HCT116 (cell line): Measurements from ENCODE around the gene STK17A. TPM values are rescaled to one million over a fixed set of nuclear protein-coding genes. Genes with fewer than 3 reads are reported as not detected.

ENCODE experiments used
- ATAC-seq: fragments of 200-7000 bp; cut with Tn5 transposase; 2 replicates; pipeline ENCODE4 v1.9.1; 2020; ENCODE audit warnings: mild to moderate bottlenecking, moderate library complexity
- BruUV-seq: library from RNA; stranded (reverse); fragments of 400-500 nt; replicated peaks from 2 replicates; lab custom pipeline; 2021; lab: Mats Ljungman, UMichigan
- CTCF ChIA-PET: fragments of 300-600 bp; sonication (Branson Sonifier 250); formaldehyde crosslinking; loops from one replicate; lab custom pipeline; 2021; ENCODE audit warnings: antibody characterized with exemption; lab: Charles Lee
- POLR2A ChIA-PET: fragments of 300-600, 350-600 bp; sonication (Branson Sonifier 250); formaldehyde crosslinking; loops from one replicate; lab custom pipeline; 2021; ENCODE audit warnings: antibody characterized with exemption; lab: Charles Lee
- RAD21 ChIA-PET, 2 experiments: fragments of 300-600 bp; sonication (Branson Sonifier 250); formaldehyde crosslinking; loops; one replicate each; lab custom pipeline; 2023; ENCODE audit warnings: low total read pairs in 2 of 2; ENCODE audit not compliant: uncharacterized antibody in 2 of 2, unreplicated experiment in 2 of 2, low non-redundant PET in 1 of 2; lab: Charles Lee
- DNase-seq: peaks from one replicate; pipeline ENCODE4 v3.0.0-alpha.2; 2010; ENCODE audit warnings: low read depth, low spot score
- H2AFZ ChIP-seq: fragments of 200-600 bp; shearing (Covaris generic), sonication (generic); 2 replicates; pipeline ENCODE4 v1.6.1; 2017; ENCODE audit warnings: low read depth, mixed run types, mixed read lengths, antibody characterized with exemption, low read length; ENCODE audit not compliant: poor library complexity, severe bottlenecking
- H3K27ac ChIP-seq: 2 replicates; pipeline ENCODE4 v1.5.1; 2012; ENCODE audit warnings: low read depth, low read length
- H3K27me3 ChIP-seq: fragments of 200-600 bp; sonication (generic); 2 replicates; pipeline ENCODE4 v1.6.1; 2016; ENCODE audit warnings: mixed run types, low read length, mixed read lengths; ENCODE audit not compliant: insufficient read depth
- H3K36me3 ChIP-seq, 2 experiments: fragments of 200-500 bp in 1 of 2; fragments of 200-600 bp in 1 of 2; sonication (Bioruptor generic) in 1 of 2; sonication (generic) in 1 of 2; 2 replicates each; pipeline versions ENCODE4 v1.5.1 to v1.6.1; 2014 to 2016; ENCODE audit warnings: low read length in 2 of 2, inconsistent platforms in 1 of 2, mixed read lengths in 1 of 2, mixed run types in 1 of 2; ENCODE audit not compliant: insufficient read depth in 2 of 2, control insufficient read depth in 1 of 2
- H3K4me1 ChIP-seq, 2 experiments: fragments of 200-600 bp in 1 of 2; sonication (generic) in 1 of 2; 2 replicates each; pipeline versions ENCODE4 v1.5.1 to v1.6.1; 2012 to 2017; ENCODE audit warnings: low read length in 2 of 2, inconsistent platforms in 1 of 2, mild to moderate bottlenecking in 1 of 2, mixed read lengths in 1 of 2, mixed run types in 1 of 2, moderate library complexity in 1 of 2; ENCODE audit not compliant: insufficient read depth in 2 of 2, control insufficient read depth in 1 of 2
- H3K4me2 ChIP-seq: fragments of 200-600 bp; sonication (generic); 2 replicates; pipeline ENCODE4 v1.6.1; 2017; ENCODE audit warnings: mixed run types, low read length, mixed read lengths
- H3K4me3 ChIP-seq, 2 experiments: fragments of 200-600 bp in 1 of 2; sonication (generic) in 1 of 2; replicated peaks in 1 of 2; 2 replicates each; pipeline ENCODE4 v1.5.1; 2011 to 2016; ENCODE audit warnings: low read length in 2 of 2, control low read depth in 1 of 2, low read depth in 1 of 2, mild to moderate bottlenecking in 1 of 2, mixed read lengths in 1 of 2, mixed run types in 1 of 2
- H3K79me2 ChIP-seq: fragments of 200-600 bp; sonication (generic); 2 replicates; pipeline ENCODE4 v1.6.1; 2017; ENCODE audit warnings: mild to moderate bottlenecking, mixed run types, low read length, moderate library complexity, mixed read lengths; ENCODE audit not compliant: insufficient read depth
- H3K9ac ChIP-seq: fragments of 200-600 bp; sonication (generic); 2 replicates; pipeline ENCODE4 v1.6.1; 2016; ENCODE audit warnings: low read length, mixed read lengths
- H3K9me2 ChIP-seq: fragments of 200-600 bp; sonication (generic), shearing (Covaris generic); 2 replicates; pipeline ENCODE4 v1.6.1; 2017; ENCODE audit warnings: mixed run types, mild to moderate bottlenecking, moderate library complexity; ENCODE audit not compliant: insufficient read depth
- H3K9me3 ChIP-seq, 2 experiments: fragments of 200-500 bp in 1 of 2; fragments of 200-600 bp in 1 of 2; sonication (Bioruptor generic) in 1 of 2; sonication (generic) in 1 of 2; 2 replicates each; pipeline ENCODE4 v1.6.1; 2014 to 2017; ENCODE audit warnings: low read length in 2 of 2, mixed read lengths in 2 of 2, inconsistent platforms in 1 of 2, low read depth in 1 of 2, mild to moderate bottlenecking in 1 of 2, mixed run types in 1 of 2, moderate library complexity in 1 of 2; ENCODE audit not compliant: control insufficient read depth in 1 of 2, insufficient read depth in 1 of 2
- H4K20me1 ChIP-seq: fragments of 200-600 bp; sonication (generic), shearing (Covaris generic); 2 replicates; pipeline ENCODE4 v1.6.1; 2017; ENCODE audit warnings: mixed run types, mild to moderate bottlenecking, moderate library complexity; ENCODE audit not compliant: insufficient read depth
- CBX3 ChIP-seq: IDR thresholded peaks from 2 replicates; pipeline ENCODE4 v1.6.1; 2012; ENCODE audit warnings: low read depth
- CTCF ChIP-seq, 3 experiments: fragments of 200-600 bp in 1 of 3; sonication (generic) in 1 of 3; IDR thresholded peaks in 2 of 3; conservative IDR thresholded peaks in 1 of 3; 2 replicates each; pipeline ENCODE4 v1.5.1; 2012 to 2017; ENCODE audit warnings: low read depth in 2 of 3, low read length in 2 of 3, antibody characterized with exemption in 1 of 3, borderline replicate concordance in 1 of 3, control low read depth in 1 of 3, mild to moderate bottlenecking in 1 of 3, mixed read lengths in 1 of 3, mixed run types in 1 of 3, moderate library complexity in 1 of 3; ENCODE audit not compliant: insufficient read depth in 1 of 3
- EGR1 ChIP-seq: IDR thresholded peaks from 2 replicates; pipeline ENCODE4 v1.6.1; 2012; ENCODE audit warnings: low read depth
- ELF1 ChIP-seq: IDR thresholded peaks from 2 replicates; pipeline ENCODE4 v1.6.1; 2012; ENCODE audit warnings: low read depth, borderline replicate concordance
- EZH2 ChIP-seq: fragments of 200-600 bp; sonication (generic); IDR thresholded peaks from 2 replicates; pipeline ENCODE4 v1.6.1; 2017; ENCODE audit warnings: antibody characterized with exemption, mixed run types
- EZH2phosphoT487 ChIP-seq: fragments of 200-600 bp; IDR thresholded peaks from 2 replicates; pipeline ENCODE4 v1.6.1; 2018; ENCODE audit warnings: antibody characterized with exemption, borderline replicate concordance
- FOSL1 ChIP-seq: IDR thresholded peaks from 2 replicates; pipeline ENCODE4 v1.6.1; 2012; ENCODE audit warnings: low read depth
- JUND ChIP-seq: IDR thresholded peaks from 2 replicates; pipeline ENCODE4 v1.6.1; 2012
- MAX ChIP-seq: IDR thresholded peaks from 2 replicates; pipeline ENCODE4 v1.6.1; 2012
- POLR2AphosphoS5 ChIP-seq: IDR thresholded peaks from 2 replicates; pipeline ENCODE4 v1.6.1; 2011; ENCODE audit warnings: mild to moderate bottlenecking, low read depth, low read length, moderate library complexity
- RAD21 ChIP-seq: IDR thresholded peaks from 2 replicates; pipeline ENCODE4 v1.6.1; 2012; ENCODE audit warnings: low read depth, mild to moderate bottlenecking
- REST ChIP-seq: IDR thresholded peaks from 2 replicates; pipeline ENCODE4 v1.6.1; 2012; ENCODE audit warnings: low read depth
- SIN3A ChIP-seq: IDR thresholded peaks from 2 replicates; pipeline ENCODE4 v1.6.1; 2012; ENCODE audit warnings: low read depth
- SRF ChIP-seq: IDR thresholded peaks from 2 replicates; pipeline ENCODE4 v1.6.1; 2012; ENCODE audit warnings: low read depth
- TCF7L2 ChIP-seq: IDR thresholded peaks from 2 replicates; pipeline ENCODE4 v1.7.0; 2011; ENCODE audit warnings: borderline replicate concordance, inconsistent platforms; ENCODE audit not compliant: insufficient read depth, insufficient read length; ENCODE audit errors: extremely low read depth
- ZFX ChIP-seq: fragments of 450-650 bp; IDR thresholded peaks from 2 replicates; pipeline ENCODE4 v1.6.1; 2017
- ZNF274 ChIP-seq: fragments of 200-500 bp; sonication (Bioruptor generic); IDR thresholded peaks from 2 replicates; pipeline ENCODE4 v1.6.1; 2014; ENCODE audit warnings: mild to moderate bottlenecking, low read depth, low read length, inconsistent platforms
- intact Hi-C: fragments of 100-400 bp; cut with micrococcal nuclease; formaldehyde crosslinking; loops from 2 replicates; pipeline ENCODE4 v1.10.0; 2022
- total RNA-seq: library from RNA; stranded (reverse); gene quantifications from one replicate; pipeline ENCODE4 v1.2.1, GENCODE V29; 2021; ENCODE audit not compliant: unreplicated experiment

Gene STK17A
- total RNA-seq, 1 experiment from 2014 or later, result 14.8 TPM

GRCh38 chr7:43616977-43617376, 34.1 kb downstream of the STK17A start:
- H3K9ac ChIP-seq, result no peak overlapping the region
- RAD21 ChIA-PET, result no interaction called here
- H3K27ac ChIP-seq, result no peak overlapping the region
- ATAC-seq (no peak), DNase-seq (no peak)
- no peaks in the 10 kb centered on the region for H4K20me1 ChIP-seq
- H3K4me2 ChIP-seq, result no peak overlapping the region
- no peaks in the 10 kb centered on the region for H3K9me2 ChIP-seq
- no peaks in the 10 kb centered on the region for H3K9me3 ChIP-seq
- no peak overlapping the region for H3K4me3 ChIP-seq
- intact Hi-C loops, result no loop called here
- peaks cover 13 to 16% of the 10 kb centered on the region in 2 experiments for H3K4me1 ChIP-seq
- H3K27me3 ChIP-seq, result no peaks in the 10 kb centered on the region
- H3K79me2 ChIP-seq, result no peaks in the 10 kb centered on the region
- TF ChIP-seq SIN3A (no peak), RAD21 (no peak)
- no TSS peak for BruUV-seq
- H2AFZ ChIP-seq, result no peak overlapping the region
- POLR2A ChIA-PET, result no interaction called here
- H3K36me3 ChIP-seq, result peaks cover 2 to 3% of the 10 kb centered on the region in 2 experiments; a peak in 1 of 4 replicates
- CTCF ChIA-PET, result no interaction called here

GRCh38 chr7:43618073-43618472, 35.2 kb downstream of the STK17A start:
- Histone ChIP-seq H3K36me3 (peaks cover 2 to 3% of the 10 kb centered on the region in 2 experiments; a peak in 1 of 4 replicates), H3K9me3 (no peaks in the 10 kb centered on the region), H3K27me3 (no peaks in the 10 kb centered on the region), H3K79me2 (no peaks in the 10 kb centered on the region), H3K4me1 (peaks cover 13 to 16% of the 10 kb centered on the region in 2 experiments), H2AFZ (no peak overlapping the region), H3K9ac (no peak overlapping the region), H4K20me1 (no peaks in the 10 kb centered on the region), H3K4me2 (no peak overlapping the region), H3K9me2 (no peaks in the 10 kb centered on the region), H3K4me3 (no peak overlapping the region), H3K27ac (no peak overlapping the region)
- DNase-seq (no peak), ATAC-seq (no peak)
- ChIA-PET RAD21 (no interaction called here), POLR2A (no interaction called here), CTCF (no interaction called here)
- intact Hi-C loops, result no loop called here
- no TSS peak for BruUV-seq
- no peak for TF ChIP-seq CBX3
- no peak for TF ChIP-seq REST
- TF ChIP-seq FOSL1, result no peak
- TF ChIP-seq ZNF274, result no peak
- no peak for TF ChIP-seq JUND
- no peak for TF ChIP-seq ELF1
- TF ChIP-seq EZH2, result no peak
- no peak for TF ChIP-seq EGR1
- no peak for TF ChIP-seq TCF7L2
- no peak for TF ChIP-seq CTCF (IDR thresholded peaks at IDR 0.05 in 2 of 3, conservative IDR thresholded peaks at IDR 0.05 in 1 of 3; ENCODE audit: borderline replicate concordance in 1 of 3, insufficient read depth in 1 of 3, low read depth in 2 of 3, low read length in 2 of 3)
- TF ChIP-seq ZFX, result no peak
- no peak for TF ChIP-seq RAD21
- TF ChIP-seq POLR2AphosphoS5, result no peak
- no peak for TF ChIP-seq EZH2phosphoT487
- no peak for TF ChIP-seq MAX
- no peak for TF ChIP-seq SRF
